HEK293 (cell line): Measurements from ENCODE around the gene IBTK.

Source experiments
- EGR2 ChIP-seq: fragments of 450-650 bp; formaldehyde crosslinking; IDR thresholded peaks from 2 replicates; pipeline ENCODE4 v1.5.1; 2016; ENCODE audit warnings: low read depth, missing biosample characterization, missing genetic modification characterization
- GFI1B ChIP-seq: fragments of 450-650 bp; formaldehyde crosslinking; IDR thresholded peaks from 2 replicates; pipeline ENCODE4 v1.5.1; 2016; ENCODE audit warnings: missing biosample characterization, missing genetic modification characterization
- GLI4 ChIP-seq: fragments of 450-650 bp; formaldehyde crosslinking; IDR thresholded peaks from 2 replicates; pipeline ENCODE4 v1.5.1; 2016; ENCODE audit warnings: missing biosample characterization, missing genetic modification characterization
- HOXD13 ChIP-seq: sonication (generic); formaldehyde crosslinking; IDR thresholded peaks from 2 replicates; pipeline ENCODE4 v1.8.0; 2022; ENCODE audit warnings: missing genetic modification reagents, borderline replicate concordance
- IKZF3 ChIP-seq: fragments of 450-650 bp; IDR thresholded peaks from 2 replicates; pipeline ENCODE4 v1.5.0; 2018; ENCODE audit warnings: missing biosample characterization, mild to moderate bottlenecking, missing genetic modification characterization, moderate library complexity
- KLF10 ChIP-seq: fragments of 450-650 bp; IDR thresholded peaks from 2 replicates; pipeline ENCODE4 v1.5.1; 2018; ENCODE audit warnings: missing biosample characterization, mild to moderate bottlenecking, missing genetic modification characterization
- KLF9 ChIP-seq: fragments of 450-650 bp; formaldehyde crosslinking; IDR thresholded peaks from 2 replicates; pipeline ENCODE4 v1.5.1; 2016; ENCODE audit warnings: missing biosample characterization, missing genetic modification characterization, low read depth
- SP3 ChIP-seq: fragments of 450-650 bp; formaldehyde crosslinking; IDR thresholded peaks from 2 replicates; pipeline ENCODE4 v1.5.1; 2016; ENCODE audit warnings: missing biosample characterization, missing genetic modification characterization
- SP7 ChIP-seq: fragments of 450-650 bp; formaldehyde crosslinking; IDR thresholded peaks from 2 replicates; pipeline ENCODE4 v1.5.1; 2016; ENCODE audit warnings: missing biosample characterization, missing genetic modification characterization
- YY1 ChIP-seq: fragments of 450-650 bp; formaldehyde crosslinking; IDR thresholded peaks from 2 replicates; pipeline ENCODE4 v1.5.1; 2018; ENCODE audit warnings: missing biosample characterization, missing genetic modification characterization
- ZBTB11 ChIP-seq: fragments of 450-650 bp; formaldehyde crosslinking; conservative IDR thresholded peaks from 2 replicates; pipeline ENCODE4 v1.5.1; 2016; ENCODE audit warnings: low read depth, missing biosample characterization, missing genetic modification characterization
- ZBTB8A ChIP-seq: fragments of 450-650 bp; formaldehyde crosslinking; IDR thresholded peaks from 2 replicates; pipeline ENCODE4 v1.5.1; 2016; ENCODE audit warnings: missing biosample characterization, missing genetic modification characterization
- ZNF10 ChIP-seq: fragments of 450-650 bp; formaldehyde crosslinking; IDR thresholded peaks from 2 replicates; pipeline ENCODE4 v1.5.1; 2017; ENCODE audit warnings: missing biosample characterization, missing genetic modification characterization
- ZNF121 ChIP-seq: fragments of 450-650 bp; formaldehyde crosslinking; IDR thresholded peaks from 2 replicates; pipeline ENCODE4 v1.5.1; 2016; ENCODE audit warnings: missing biosample characterization, missing genetic modification characterization
- ZNF148 ChIP-seq: fragments of 450-650 bp; formaldehyde crosslinking; IDR thresholded peaks from 2 replicates; pipeline ENCODE4 v1.5.0; 2017; ENCODE audit warnings: missing biosample characterization, missing genetic modification characterization, borderline replicate concordance
- ZNF292 ChIP-seq: fragments of 450-650 bp; formaldehyde crosslinking; IDR thresholded peaks from 2 replicates; pipeline ENCODE4 v1.5.1; 2016; ENCODE audit warnings: low read depth, missing biosample characterization, missing genetic modification characterization, borderline replicate concordance
- ZNF449 ChIP-seq: fragments of 450-650 bp; formaldehyde crosslinking; IDR thresholded peaks from 2 replicates; pipeline ENCODE4 v1.5.1; 2017; ENCODE audit warnings: missing biosample characterization, mild to moderate bottlenecking, missing genetic modification characterization, moderate library complexity
- ZNF521 ChIP-seq: fragments of 450-650 bp; formaldehyde crosslinking; IDR thresholded peaks from 2 replicates; pipeline ENCODE4 v1.5.1; 2017; ENCODE audit warnings: missing biosample characterization, mild to moderate bottlenecking, missing genetic modification characterization
- ZNF610 ChIP-seq: fragments of 450-650 bp; formaldehyde crosslinking; IDR thresholded peaks from 2 replicates; pipeline ENCODE4 v1.5.1; 2016; ENCODE audit warnings: missing biosample characterization, missing genetic modification characterization, borderline replicate concordance
- ZNF692 ChIP-seq: fragments of 450-650 bp; formaldehyde crosslinking; IDR thresholded peaks from 2 replicates; pipeline ENCODE4 v1.5.1; 2016; ENCODE audit warnings: missing biosample characterization, missing genetic modification characterization
- ZNF792 ChIP-seq: fragments of 450-650 bp; formaldehyde crosslinking; IDR thresholded peaks from 2 replicates; pipeline ENCODE4 v1.5.1; 2016; ENCODE audit warnings: missing biosample characterization, missing genetic modification characterization
- TF ChIP-seq, protein P1 (sequence below): fragments of 450-650 bp; formaldehyde crosslinking; IDR thresholded peaks from 2 replicates; pipeline ENCODE4 v1.5.1; 2016; ENCODE audit warnings: missing biosample characterization, missing genetic modification characterization
- TF ChIP-seq, protein P2 (sequence below): fragments of 450-650 bp; formaldehyde crosslinking; IDR thresholded peaks from 2 replicates; pipeline ENCODE4 v1.5.1; 2016; ENCODE audit warnings: missing biosample characterization, missing genetic modification characterization

IBTK gene

DNA sequence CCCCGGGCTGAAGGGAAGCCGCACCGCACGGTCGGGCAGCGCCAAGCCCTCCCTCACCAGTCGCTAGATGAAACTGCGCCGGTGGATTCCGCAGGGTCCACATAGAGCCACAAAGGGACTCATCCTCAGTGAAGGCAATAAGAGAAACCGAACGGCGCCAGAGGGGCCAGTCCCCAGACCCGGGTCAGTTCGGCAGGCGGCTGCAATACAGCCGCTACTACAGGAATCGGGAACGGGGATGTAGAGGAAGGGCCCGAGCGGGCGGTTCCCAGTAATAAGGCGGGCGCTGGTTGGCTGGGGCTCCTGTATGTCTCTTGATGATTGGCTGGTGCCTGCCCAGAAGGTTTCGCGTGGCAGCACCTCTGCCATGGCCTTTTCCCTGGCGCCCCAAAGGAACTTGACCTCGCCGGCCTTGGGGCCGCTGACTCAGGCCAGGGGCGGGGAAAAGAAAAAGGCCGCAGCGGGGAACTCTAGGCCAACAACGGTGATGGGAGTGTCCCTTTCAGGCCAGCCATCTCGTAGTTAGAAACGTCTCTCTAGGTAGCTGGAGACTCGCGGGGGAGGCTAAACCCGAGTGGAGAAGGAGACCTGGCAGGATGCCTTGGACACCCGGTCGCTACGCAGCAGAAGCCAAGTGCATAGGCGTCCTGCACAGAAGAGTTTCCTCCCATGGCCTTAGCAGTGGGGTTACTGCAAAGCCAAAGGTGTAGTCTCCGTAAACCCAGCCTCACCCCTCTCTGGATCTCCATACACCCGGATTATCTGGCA lies at the start of gene IBTK (continued):
- TF ChIP-seq, protein P1, sequence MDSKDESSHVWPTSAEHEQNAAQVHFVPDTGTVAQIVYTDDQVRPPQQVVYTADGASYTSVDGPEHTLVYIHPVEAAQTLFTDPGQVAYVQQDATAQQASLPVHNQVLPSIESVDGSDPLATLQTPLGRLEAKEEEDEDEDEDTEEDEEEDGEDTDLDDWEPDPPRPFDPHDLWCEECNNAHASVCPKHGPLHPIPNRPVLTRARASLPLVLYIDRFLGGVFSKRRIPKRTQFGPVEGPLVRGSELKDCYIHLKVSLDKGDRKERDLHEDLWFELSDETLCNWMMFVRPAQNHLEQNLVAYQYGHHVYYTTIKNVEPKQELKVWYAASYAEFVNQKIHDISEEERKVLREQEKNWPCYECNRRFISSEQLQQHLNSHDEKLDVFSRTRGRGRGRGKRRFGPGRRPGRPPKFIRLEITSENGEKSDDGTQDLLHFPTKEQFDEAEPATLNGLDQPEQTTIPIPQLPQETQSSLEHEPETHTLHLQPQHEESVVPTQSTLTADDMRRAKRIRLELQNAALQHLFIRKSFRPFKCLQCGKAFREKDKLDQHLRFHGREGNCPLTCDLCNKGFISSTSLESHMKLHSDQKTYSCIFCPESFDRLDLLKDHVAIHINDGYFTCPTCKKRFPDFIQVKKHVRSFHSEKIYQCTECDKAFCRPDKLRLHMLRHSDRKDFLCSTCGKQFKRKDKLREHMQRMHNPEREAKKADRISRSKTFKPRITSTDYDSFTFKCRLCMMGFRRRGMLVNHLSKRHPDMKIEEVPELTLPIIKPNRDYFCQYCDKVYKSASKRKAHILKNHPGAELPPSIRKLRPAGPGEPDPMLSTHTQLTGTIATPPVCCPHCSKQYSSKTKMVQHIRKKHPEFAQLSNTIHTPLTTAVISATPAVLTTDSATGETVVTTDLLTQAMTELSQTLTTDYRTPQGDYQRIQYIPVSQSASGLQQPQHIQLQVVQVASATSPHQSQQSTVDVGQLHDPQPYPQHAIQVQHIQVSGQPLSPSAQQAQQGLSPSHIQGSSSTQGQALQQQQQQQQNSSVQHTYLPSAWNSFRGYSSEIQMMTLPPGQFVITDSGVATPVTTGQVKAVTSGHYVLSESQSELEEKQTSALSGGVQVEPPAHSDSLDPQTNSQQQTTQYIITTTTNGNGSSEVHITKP (tag by site-specific recombination): peak; percentile 68
- TF ChIP-seq ZNF10 (tag by site-specific recombination) (0 out of 2 replicates have a peak, but pooled peaks have one; percentile 6), EGR2 (peak; percentile 8; the same call in 1 of the 2 replicates), KLF9 (tag by site-specific recombination) (peak; percentile 80; the same call in 1 of the 2 replicates), ZNF121 (no peak), ZNF292 (tag by site-specific recombination) (no peak), ZNF792 (tag by site-specific recombination) (peak; percentile 30; the same call in 1 of the 2 replicates), ZNF610 (tag by site-specific recombination) (no peak; the same call in 1 of the 2 replicates), IKZF3 (peak; percentile 78), ZNF449 (tag by site-specific recombination) (0 out of 2 replicates have a peak, but pooled peaks have one; percentile 17), ZBTB8A (tag by site-specific recombination) (peak; percentile 75), ZNF521 (tag by site-specific recombination) (no peak), YY1 (tag by site-specific recombination) (peak; percentile 72; the same call in 1 of the 2 replicates), ZNF692 (tag by site-specific recombination) (0 out of 2 replicates have a peak, but pooled peaks have one; percentile 55), ZBTB11 (no peak; the same call in 1 of the 2 replicates), SP7 (tag by site-specific recombination) (peak; percentile 46), GLI4 (tag by site-specific recombination) (0 out of 2 replicates have a peak, but pooled peaks have one; percentile 67), HOXD13 (CRISPR knock-in tag) (no peak), GFI1B (no peak), ZNF148 (tag by site-specific recombination) (no peak), KLF10 (tag by site-specific recombination) (peak; percentile 43; the same call in 1 of the 2 replicates), SP3 (peak; percentile 62)
- TF ChIP-seq, protein P2, sequence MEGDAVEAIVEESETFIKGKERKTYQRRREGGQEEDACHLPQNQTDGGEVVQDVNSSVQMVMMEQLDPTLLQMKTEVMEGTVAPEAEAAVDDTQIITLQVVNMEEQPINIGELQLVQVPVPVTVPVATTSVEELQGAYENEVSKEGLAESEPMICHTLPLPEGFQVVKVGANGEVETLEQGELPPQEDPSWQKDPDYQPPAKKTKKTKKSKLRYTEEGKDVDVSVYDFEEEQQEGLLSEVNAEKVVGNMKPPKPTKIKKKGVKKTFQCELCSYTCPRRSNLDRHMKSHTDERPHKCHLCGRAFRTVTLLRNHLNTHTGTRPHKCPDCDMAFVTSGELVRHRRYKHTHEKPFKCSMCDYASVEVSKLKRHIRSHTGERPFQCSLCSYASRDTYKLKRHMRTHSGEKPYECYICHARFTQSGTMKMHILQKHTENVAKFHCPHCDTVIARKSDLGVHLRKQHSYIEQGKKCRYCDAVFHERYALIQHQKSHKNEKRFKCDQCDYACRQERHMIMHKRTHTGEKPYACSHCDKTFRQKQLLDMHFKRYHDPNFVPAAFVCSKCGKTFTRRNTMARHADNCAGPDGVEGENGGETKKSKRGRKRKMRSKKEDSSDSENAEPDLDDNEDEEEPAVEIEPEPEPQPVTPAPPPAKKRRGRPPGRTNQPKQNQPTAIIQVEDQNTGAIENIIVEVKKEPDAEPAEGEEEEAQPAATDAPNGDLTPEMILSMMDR (tag by site-specific recombination): peak; percentile 35
